Fibroblast of peridontal ligament (primary cell): ENCODE measurements around the gene N4BP2L1.
"Not testable (repeated sequence)": the region's sequence is repeated elsewhere in the genome, so short reads cannot be mapped to it uniquely, and the experiment has no call there.

Source experiments
- DNase-seq: peaks from one replicate; pipeline ENCODE4 v3.0.0-alpha.2; 2010; ENCODE audit errors: extremely low read depth

N4BP2L1 gene

GRCh38 chr13:32390484-32390883 lies 37.4 kb downstream of the N4BP2L1 start:
- no peak for DNase-seq

- no peak for DNase-seq
Observed at GRCh38 chr13:32390048-32390447, 37.9 kb downstream of the N4BP2L1 start.

- DNase-seq: no peak
Observed at GRCh38 chr13:32385410-32385809, 42.5 kb downstream of the N4BP2L1 start.

GRCh38 chr13:32384702-32385101 lies 43.2 kb downstream of the N4BP2L1 start:
- DNase-seq: no peak

GRCh38 chr13:32383836-32384618 lies 43.9 kb downstream of the N4BP2L1 start:
- no peak for DNase-seq

GRCh38 chr13:32381539-32381938 lies 46.4 kb downstream of the N4BP2L1 start:
- peak; percentile 51 for DNase-seq

- DNase-seq: no peak
Observed at GRCh38 chr13:32378012-32378411, 49.9 kb downstream of the N4BP2L1 start.

GRCh38 chr13:32376642-32377415 lies 51.1 kb downstream of the N4BP2L1 start:
- DNase-seq: no peak

GRCh38 chr13:32370805-32371204 lies 57.1 kb downstream of the N4BP2L1 start:
- no peak for DNase-seq

- no peak for DNase-seq
Observed at GRCh38 chr13:32362574-32362973, 65.4 kb downstream of the N4BP2L1 start.

GRCh38 chr13:32355935-32356334 lies 72.0 kb downstream of the N4BP2L1 start:
- not testable (repeated sequence) for DNase-seq

GRCh38 chr13:32354040-32354439 lies 73.9 kb downstream of the N4BP2L1 start:
- no peak for DNase-seq

- not testable (repeated sequence) for DNase-seq
Observed at GRCh38 chr13:32350839-32351441, 77.0 kb downstream of the N4BP2L1 start.
